ENCODE data around the gene PSMD7. TPM values are rescaled to one million over a fixed set of nuclear protein-coding genes. Genes with fewer than 3 reads are reported as not detected.

Gene PSMD7
- total RNA-seq (ENCODE audit: low replicate concordance), result 65.5 and 70.1 TPM in 2 replicates

DNA sequence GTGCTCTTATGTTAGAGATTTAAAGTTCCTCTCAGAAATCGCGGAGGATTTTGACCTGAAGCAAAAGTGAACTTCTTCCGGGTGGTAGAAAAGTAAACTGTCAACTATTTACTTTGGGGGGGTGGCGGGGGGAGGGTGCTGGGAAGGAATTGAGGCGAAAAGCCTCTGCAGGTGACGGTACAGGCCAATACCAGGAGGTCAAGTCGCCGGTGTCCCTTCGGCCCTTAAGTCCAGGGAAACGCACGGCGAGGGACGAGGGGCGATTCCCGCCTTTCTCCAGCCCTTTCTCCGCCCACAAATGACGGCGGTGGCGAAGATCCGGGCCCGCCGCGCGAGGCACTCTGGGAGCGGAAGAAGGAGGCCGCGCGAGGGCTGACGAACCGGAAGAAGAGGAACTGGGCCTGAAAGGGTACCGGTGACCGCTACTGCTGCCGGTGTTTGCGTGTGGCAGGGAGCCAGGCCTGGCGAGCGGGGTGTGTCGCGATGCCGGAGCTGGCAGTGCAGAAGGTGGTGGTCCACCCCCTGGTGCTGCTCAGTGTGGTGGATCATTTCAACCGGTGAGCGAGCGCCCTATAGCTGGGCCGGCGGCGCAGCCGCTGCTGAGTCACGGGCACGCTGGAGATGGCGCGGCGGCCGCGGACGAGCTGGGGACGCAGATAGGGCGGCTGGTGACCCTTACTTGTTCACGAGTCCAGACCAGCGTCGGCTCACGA, at the start of gene PSMD7:
Gene PSMD7, plus strand, starts transcription at position 383 of the 713 bp plus-strand sequence. Its CDS starts 101 bp downstream, at position 484.
- H3K4me3 ChIP-seq (ENCODE audit: low read depth, low read length), result peak within 1 kb of the TSS; percentile 76
- DNase-seq (ENCODE audit: low read depth), result peak; percentile 85
- TF ChIP-seq, protein P1, sequence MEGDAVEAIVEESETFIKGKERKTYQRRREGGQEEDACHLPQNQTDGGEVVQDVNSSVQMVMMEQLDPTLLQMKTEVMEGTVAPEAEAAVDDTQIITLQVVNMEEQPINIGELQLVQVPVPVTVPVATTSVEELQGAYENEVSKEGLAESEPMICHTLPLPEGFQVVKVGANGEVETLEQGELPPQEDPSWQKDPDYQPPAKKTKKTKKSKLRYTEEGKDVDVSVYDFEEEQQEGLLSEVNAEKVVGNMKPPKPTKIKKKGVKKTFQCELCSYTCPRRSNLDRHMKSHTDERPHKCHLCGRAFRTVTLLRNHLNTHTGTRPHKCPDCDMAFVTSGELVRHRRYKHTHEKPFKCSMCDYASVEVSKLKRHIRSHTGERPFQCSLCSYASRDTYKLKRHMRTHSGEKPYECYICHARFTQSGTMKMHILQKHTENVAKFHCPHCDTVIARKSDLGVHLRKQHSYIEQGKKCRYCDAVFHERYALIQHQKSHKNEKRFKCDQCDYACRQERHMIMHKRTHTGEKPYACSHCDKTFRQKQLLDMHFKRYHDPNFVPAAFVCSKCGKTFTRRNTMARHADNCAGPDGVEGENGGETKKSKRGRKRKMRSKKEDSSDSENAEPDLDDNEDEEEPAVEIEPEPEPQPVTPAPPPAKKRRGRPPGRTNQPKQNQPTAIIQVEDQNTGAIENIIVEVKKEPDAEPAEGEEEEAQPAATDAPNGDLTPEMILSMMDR (IDR thresholded peaks at IDR 0.05; ENCODE audit: insufficient read depth, low read length), result no peak

DNA sequence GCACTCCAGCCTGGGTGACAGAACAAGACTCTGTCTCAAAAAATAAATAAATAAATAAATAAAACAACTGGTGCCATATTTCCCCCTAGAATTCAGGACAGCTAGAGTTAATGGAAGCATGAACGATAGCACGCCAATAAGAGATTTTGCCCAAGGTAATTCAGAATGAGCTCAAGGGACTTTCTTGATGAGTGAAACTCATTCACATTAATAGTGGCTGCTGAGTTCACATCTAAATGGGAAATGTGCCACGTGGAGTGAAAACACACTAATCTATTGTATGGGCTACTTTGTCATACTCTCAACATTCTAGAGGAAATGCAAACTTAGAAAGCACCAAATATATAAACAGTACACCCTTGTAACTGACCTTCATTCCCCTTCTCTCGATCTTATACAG, 47.4 kb upstream of the PSMD7 start:
- no peak overlapping the region for H3K4me3 ChIP-seq (ENCODE audit: low read depth, low read length)
- DNase-seq (ENCODE audit: low read depth), result no peak
- TF ChIP-seq, protein P1 (IDR thresholded peaks at IDR 0.05; ENCODE audit: insufficient read depth, low read length), result no peak

DNA sequence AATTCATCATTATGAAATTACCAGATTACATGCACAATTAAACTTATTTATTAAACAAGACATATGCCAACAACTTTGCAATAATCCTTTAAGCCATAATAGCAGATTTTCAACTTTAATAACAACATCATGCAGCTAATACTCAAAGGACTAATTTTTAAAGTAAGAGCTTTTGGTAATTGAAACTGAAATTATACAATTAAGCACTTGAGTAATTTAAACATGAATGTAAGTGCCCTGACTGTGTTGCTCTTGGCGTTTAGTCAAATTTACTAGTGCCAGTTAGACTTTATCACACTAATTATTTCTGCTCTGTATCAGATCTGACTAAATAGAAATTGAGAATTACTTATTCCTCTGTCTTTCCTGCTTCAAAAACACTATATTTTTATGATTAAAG, 46.8 kb upstream of the PSMD7 start:
- TF ChIP-seq, protein P1 (IDR thresholded peaks at IDR 0.05; ENCODE audit: insufficient read depth, low read length), result no peak
- no peak overlapping the region for H3K4me3 ChIP-seq (ENCODE audit: low read depth, low read length)
- no peak for DNase-seq (ENCODE audit: low read depth)

DNA sequence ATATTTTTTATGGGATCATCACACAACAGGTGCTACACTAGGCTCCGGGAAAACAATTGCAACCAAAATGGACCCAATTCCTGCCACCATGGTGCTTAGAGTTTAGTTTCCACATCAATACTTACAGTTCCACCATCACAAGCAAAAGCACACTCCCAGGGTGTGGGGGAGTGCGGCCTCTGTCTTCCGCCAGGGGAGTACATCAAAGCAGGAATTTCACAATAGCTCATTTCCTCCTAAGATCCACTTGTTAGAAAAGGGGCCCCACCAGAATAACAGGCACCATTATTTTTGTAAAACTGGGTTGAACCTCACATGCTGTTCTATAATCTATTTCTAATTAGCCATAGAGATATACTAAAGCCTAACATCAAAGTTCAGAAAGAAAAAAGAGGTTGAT, 44.3 kb upstream of the PSMD7 start:
- H3K4me3 ChIP-seq (ENCODE audit: low read depth, low read length), result no peak overlapping the region
- DNase-seq (ENCODE audit: low read depth), result no peak

DNA sequence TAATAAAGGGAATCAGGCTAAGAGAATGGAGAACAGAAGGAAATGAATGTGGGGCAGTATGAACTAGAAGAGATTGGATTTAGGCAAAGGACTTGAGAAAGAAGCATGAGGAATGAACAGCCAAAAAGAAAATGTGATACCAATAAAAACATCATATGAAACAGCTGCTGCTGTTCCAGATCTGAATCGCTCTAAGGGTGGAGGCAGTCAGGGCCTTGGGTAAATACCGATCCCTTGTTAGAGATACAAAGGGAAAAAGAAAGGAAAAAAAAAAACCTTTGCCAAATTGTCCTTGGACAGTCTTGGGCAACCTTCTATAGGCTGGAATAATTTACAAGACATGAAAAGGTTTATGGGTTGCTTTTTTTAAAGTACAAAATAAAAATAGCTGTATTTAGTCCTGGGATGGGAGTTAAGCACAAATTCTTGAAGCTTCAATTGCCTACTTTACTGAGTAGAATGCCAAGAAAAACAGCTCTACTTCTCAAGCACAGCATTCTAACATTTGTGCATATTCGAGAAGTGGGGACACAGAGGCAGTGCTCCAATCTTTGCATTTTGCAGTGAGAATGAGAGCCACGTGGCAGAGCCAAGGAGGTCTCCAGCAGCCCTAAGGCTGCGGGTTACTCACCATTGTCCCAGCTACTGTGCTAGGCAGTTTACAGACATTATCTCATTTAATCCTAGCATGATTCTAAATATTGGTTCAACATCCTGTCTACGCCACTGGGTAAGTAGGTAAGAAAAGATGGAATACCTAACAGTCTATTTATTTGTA, 43.3 kb upstream of the PSMD7 start:
- no peak for DNase-seq (ENCODE audit: low read depth)
- TF ChIP-seq, protein P1 (IDR thresholded peaks at IDR 0.05; ENCODE audit: insufficient read depth, low read length), result no peak
- no peak overlapping the region for H3K4me3 ChIP-seq (ENCODE audit: low read depth, low read length)

More for the DNA sequence above, 44.3 kb upstream of the PSMD7 start:
- TF ChIP-seq, protein P1 (IDR thresholded peaks at IDR 0.05; ENCODE audit: insufficient read depth, low read length), result no peak

DNA sequence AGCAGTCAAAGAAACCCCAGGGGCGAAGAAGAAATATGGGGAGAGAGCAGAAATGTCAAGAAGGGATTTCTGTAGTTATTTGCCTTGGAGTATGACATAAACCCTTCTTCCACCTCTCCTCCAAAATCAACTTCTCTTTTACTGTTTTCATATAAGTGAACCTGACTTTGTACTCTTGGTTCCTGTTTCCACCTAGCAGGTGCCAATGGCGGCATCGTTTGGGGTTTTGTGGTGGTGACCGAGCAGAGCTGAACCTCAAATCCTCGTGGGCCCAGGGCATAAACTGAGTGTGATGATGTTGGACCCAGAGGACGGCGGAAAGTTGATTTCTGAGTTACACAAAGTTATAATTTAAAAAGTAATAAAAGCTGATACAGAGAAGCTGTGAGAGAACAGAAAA, 39.6 kb upstream of the PSMD7 start:
- TF ChIP-seq, protein P1 (IDR thresholded peaks at IDR 0.05; ENCODE audit: insufficient read depth, low read length), result no peak
- H3K4me3 ChIP-seq (ENCODE audit: low read depth, low read length), result no peak overlapping the region
- DNase-seq (ENCODE audit: low read depth), result no peak
